Measurements from ENCODE around the gene TMEM132C.

- TF ChIP-seq CTCF (IDR thresholded peaks at IDR 0.05): no peak
- TF ChIP-seq, protein P1, sequence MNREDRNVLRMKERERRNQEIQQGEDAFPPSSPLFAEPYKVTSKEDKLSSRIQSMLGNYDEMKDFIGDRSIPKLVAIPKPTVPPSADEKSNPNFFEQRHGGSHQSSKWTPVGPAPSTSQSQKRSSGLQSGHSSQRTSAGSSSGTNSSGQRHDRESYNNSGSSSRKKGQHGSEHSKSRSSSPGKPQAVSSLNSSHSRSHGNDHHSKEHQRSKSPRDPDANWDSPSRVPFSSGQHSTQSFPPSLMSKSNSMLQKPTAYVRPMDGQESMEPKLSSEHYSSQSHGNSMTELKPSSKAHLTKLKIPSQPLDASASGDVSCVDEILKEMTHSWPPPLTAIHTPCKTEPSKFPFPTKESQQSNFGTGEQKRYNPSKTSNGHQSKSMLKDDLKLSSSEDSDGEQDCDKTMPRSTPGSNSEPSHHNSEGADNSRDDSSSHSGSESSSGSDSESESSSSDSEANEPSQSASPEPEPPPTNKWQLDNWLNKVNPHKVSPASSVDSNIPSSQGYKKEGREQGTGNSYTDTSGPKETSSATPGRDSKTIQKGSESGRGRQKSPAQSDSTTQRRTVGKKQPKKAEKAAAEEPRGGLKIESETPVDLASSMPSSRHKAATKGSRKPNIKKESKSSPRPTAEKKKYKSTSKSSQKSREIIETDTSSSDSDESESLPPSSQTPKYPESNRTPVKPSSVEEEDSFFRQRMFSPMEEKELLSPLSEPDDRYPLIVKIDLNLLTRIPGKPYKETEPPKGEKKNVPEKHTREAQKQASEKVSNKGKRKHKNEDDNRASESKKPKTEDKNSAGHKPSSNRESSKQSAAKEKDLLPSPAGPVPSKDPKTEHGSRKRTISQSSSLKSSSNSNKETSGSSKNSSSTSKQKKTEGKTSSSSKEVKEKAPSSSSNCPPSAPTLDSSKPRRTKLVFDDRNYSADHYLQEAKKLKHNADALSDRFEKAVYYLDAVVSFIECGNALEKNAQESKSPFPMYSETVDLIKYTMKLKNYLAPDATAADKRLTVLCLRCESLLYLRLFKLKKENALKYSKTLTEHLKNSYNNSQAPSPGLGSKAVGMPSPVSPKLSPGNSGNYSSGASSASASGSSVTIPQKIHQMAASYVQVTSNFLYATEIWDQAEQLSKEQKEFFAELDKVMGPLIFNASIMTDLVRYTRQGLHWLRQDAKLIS (CRISPR knock-in tag; IDR thresholded peaks at IDR 0.05; ENCODE audit: borderline replicate concordance): no peak
- TF ChIP-seq CREB1 (CRISPR knock-in tag; IDR thresholded peaks at IDR 0.05): no peak
Observed at GRCh38 chr12:128707488-128707887, 440.5 kb downstream of the TMEM132C start.

Measured in WTC11 (cell line).